GM18526 (cell line): ENCODE results near the gene LYG2.
"Not testable (repeated sequence)": the region's sequence is repeated elsewhere in the genome, so short reads cannot be mapped to it uniquely, and the experiment has no call there.

Experiments used
- POLR2A ChIP-seq: IDR thresholded peaks from 3 replicates; pipeline ENCODE4 v1.6.1; 2011; ENCODE audit not compliant: insufficient read length; ENCODE audit errors: extremely low read depth

The LYG2 gene

GRCh38 chr2:99255491-99256318 is at the start of gene LYG2:
Gene LYG2, minus strand, starts transcription at chr2:99255666. Its CDS starts 1,406 bp downstream, at chr2:99254260.
- TF ChIP-seq POLR2A = no peak

GRCh38 chr2:99301097-99301496 is 45.6 kb upstream of the LYG2 start, which contains the start of gene LYG1:
Gene LYG1, minus strand, starts transcription at chr2:99301197. Its CDS starts 5,527 bp downstream, at chr2:99295670.
- not testable (repeated sequence) for TF ChIP-seq POLR2A

- no peak for TF ChIP-seq POLR2A
Measured at GRCh38 chr2:99299580-99299979, 44.1 kb upstream of the LYG2 start.

- no peak for TF ChIP-seq POLR2A
Measured at GRCh38 chr2:99297994-99298393, 42.5 kb upstream of the LYG2 start.

GRCh38 chr2:99285526-99285925 is 30.1 kb upstream of the LYG2 start:
- no peak for TF ChIP-seq POLR2A

- TF ChIP-seq POLR2A = no peak
Measured at GRCh38 chr2:99279969-99280695, 24.7 kb upstream of the LYG2 start.

- TF ChIP-seq POLR2A = no peak
Measured at GRCh38 chr2:99278793-99279291, 23.4 kb upstream of the LYG2 start.

GRCh38 chr2:99275882-99276281 is 20.4 kb upstream of the LYG2 start:
- no peak for TF ChIP-seq POLR2A

- no peak for TF ChIP-seq POLR2A
Measured at GRCh38 chr2:99261242-99261641, 5.8 kb upstream of the LYG2 start.

- TF ChIP-seq POLR2A = no peak
Measured at GRCh38 chr2:99260184-99260583, 4.7 kb upstream of the LYG2 start.

- TF ChIP-seq POLR2A = no peak
Measured at GRCh38 chr2:99259465-99259864, 4.0 kb upstream of the LYG2 start.

GRCh38 chr2:99256677-99257076 is 1.2 kb upstream of the LYG2 start:
- no peak for TF ChIP-seq POLR2A

- TF ChIP-seq POLR2A = no peak
Measured at GRCh38 chr2:99249951-99250350, 5.5 kb downstream of the LYG2 start.

GRCh38 chr2:99242151-99242550 is 13.3 kb downstream of the LYG2 start:
- no peak for TF ChIP-seq POLR2A

GRCh38 chr2:99240431-99240830 is 15.0 kb downstream of the LYG2 start:
- no peak for TF ChIP-seq POLR2A

GRCh38 chr2:99238599-99238998 is 16.9 kb downstream of the LYG2 start:
- no peak for TF ChIP-seq POLR2A
